AG09319 (cell line): Measurements from ENCODE around the gene WDR45.
"Not testable (repeated sequence)": the region's sequence is repeated elsewhere in the genome, so short reads cannot be mapped to it uniquely, and the experiment has no call there.

ENCODE experiments used
- DNase-seq: peaks from one replicate; pipeline ENCODE4 v3.0.0-alpha.2; 2010; ENCODE audit warnings: low read depth; ENCODE audit errors: extremely low read depth
- TF ChIP-seq, protein P1 (sequence below): IDR thresholded peaks from 2 replicates; pipeline ENCODE4 v1.5.1; 2011; ENCODE audit warnings: low read depth, mild to moderate bottlenecking, inconsistent platforms, low read length, moderate library complexity

The WDR45 gene

DNA sequence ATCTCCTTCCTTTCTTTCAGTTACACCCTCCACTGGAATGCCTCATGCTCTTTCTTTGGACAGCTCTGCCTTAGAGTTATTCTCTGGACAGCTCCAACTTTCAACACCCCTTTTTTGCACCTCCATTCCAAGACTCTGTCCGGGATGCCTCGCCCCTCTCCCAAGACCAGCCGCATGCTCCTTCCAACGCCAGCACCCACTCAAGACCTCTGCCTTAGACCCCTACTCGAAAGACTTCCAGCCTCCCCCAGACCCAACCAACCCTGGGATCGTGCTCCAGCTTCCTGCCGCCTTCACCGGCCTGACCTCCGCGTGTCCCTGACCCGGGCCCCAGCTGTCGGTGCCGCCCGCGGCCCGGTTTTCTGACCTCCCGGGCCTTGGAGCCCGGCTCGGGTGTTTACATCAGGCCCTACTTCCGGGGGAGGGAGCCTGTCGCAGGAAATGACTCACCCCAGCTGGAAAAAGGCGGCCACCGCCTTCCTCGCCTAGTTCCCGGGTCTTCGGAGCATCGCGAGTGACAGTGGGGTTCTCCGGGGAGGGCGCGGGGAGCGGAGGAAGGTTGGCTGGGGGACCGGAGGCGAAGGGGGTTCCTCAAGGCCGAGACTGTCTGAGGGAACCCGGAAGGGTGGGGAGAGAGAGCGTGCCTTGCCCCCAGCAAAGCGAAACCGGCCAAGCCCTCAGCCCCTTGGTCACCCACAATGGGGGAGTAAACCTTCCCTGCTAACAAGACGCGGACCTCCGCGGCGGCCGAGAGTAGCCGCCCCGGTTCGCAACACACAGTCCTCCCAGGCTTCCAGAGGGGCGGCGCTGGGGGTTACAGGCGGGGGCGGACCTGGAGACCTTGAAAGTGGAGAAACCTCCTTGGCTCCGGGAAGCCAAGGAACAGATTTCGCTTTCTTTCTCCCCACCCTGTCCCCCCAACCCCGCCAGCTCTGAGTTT is at the start of gene WDR45:
Gene WDR45, minus strand, starts transcription at position 399 of the 940 bp plus-strand sequence. CDS start 1,792 bp downstream, outside the sequence.
- TF ChIP-seq, protein P1, sequence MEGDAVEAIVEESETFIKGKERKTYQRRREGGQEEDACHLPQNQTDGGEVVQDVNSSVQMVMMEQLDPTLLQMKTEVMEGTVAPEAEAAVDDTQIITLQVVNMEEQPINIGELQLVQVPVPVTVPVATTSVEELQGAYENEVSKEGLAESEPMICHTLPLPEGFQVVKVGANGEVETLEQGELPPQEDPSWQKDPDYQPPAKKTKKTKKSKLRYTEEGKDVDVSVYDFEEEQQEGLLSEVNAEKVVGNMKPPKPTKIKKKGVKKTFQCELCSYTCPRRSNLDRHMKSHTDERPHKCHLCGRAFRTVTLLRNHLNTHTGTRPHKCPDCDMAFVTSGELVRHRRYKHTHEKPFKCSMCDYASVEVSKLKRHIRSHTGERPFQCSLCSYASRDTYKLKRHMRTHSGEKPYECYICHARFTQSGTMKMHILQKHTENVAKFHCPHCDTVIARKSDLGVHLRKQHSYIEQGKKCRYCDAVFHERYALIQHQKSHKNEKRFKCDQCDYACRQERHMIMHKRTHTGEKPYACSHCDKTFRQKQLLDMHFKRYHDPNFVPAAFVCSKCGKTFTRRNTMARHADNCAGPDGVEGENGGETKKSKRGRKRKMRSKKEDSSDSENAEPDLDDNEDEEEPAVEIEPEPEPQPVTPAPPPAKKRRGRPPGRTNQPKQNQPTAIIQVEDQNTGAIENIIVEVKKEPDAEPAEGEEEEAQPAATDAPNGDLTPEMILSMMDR, result no peak
- peak; percentile 48 for DNase-seq

DNA sequence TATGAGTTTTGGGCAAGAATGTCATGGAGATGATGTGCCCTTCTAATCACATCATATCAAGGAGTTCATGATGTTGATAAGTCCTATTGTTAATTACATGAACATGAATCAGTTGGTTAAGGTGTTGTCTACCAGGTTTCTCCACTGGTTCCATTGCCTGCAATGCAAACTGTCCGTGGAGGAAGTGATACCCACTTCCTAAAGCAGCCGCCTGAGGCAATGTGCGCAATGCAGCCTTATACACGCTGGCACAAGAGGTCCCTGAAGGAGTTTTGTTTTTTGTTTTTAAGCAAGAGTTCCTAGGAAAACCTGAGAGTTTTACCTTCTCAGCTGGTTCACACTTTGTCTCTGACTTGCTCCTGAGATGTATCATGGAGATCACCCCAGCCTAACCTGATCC is 49.7 kb upstream of the WDR45 start:
- TF ChIP-seq, protein P1, result no peak
- DNase-seq, result no peak

DNA sequence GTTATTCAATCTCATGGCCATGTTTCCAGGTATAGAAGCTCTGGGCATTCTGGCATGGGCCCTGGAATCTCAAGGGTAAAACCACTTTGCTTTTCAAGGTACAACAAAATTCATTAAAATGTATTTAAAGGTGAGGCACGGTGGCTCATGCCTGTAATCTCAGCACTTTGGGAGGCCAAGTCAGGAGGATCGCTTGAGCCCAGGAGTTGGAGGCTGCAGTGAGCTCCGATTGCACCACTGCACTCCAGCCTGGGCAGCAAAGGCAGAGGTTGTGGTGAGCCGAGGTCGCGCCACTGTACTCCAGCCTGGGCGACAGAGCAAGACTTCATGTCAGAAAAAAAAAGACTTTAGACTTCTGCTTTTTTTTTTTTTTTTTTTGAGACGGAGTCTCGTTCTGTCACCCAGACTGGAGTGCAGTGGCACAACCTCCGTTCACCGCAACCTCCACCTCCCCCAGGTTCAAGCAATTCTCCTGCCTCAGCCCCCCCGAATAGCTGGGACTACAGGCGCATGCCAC is 48.1 kb upstream of the WDR45 start:
- not testable (repeated sequence) for DNase-seq

DNA sequence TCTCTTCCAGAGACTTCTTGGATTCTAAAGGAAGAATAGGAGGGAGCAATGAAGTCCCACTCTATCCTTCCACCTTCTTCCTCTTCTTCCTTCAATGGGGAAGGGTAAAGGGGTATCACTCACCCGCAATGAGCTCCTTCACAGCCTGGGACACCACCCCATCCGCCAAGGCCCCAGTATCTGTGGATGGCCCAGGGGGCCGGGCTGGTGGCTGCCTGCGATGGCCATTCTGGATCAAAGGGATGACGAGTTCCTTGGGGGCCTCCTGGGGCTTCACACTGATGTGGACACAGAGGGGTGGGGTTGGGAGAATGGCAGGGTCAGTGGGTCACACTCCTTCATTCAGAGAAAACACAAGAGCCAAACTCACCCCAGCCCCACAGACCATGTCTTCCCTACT is 42.8 kb upstream of the WDR45 start:
- no peak for DNase-seq
- TF ChIP-seq, protein P1, result no peak

DNA sequence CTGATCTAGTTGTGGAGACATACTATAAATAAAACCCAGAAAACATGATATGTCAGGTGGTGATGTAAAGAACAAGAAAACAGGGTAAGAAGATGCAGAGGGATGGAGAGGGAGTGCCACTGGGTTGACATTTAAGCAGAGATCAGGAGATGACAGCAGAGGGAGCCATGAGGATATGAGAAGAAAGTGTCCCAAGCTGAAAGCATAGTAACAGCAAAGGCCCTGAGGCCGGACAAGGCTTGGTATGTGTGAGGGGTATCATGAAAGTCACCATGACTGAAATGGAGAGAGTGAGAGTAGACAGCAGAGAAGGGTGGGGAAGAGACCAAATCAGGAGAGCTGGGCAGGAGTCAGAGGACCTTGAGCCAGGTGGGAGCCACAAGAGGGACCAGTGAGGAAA is 40.4 kb upstream of the WDR45 start:
- DNase-seq, result no peak
- TF ChIP-seq, protein P1, result no peak

DNA sequence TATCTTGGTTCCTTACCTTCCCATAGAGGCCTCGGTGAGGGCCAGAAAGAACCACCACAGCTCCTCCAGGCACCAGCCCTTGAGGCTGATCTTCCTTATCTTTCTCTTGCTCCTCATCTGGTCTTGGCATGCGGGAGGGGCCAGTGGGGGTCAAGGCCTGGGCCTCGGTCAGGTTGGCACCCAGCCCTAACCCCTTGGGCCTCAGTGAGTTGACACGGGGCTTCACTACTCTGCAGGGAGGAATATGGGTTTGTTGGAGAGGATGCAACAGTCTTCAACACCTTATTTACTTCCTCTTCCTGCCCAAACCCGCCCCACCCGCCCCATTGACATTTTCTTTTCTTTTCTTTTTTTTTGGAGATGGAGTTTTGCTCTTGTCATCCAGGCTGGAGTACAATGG is 37.9 kb upstream of the WDR45 start:
- TF ChIP-seq, protein P1, result no peak
- DNase-seq, result no peak

DNA sequence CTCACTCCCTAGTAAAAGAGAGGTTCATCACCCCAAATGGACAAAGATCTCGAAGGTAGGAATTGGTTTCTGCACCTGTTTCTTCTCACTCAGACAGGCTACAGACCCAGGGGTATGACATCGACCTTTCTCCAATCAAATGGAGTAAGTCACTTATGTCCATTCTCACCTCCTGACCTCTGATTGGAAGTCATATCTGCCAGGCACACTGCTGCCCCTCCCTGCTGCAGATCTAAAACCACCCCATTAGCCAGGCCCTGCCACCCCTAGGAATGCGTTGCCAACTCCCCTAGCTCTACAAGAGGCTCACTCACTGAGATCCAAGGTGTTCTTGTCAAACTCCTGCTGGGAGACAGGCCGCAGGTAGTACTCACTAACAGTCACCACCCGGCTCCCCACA is 37.0 kb upstream of the WDR45 start:
- DNase-seq, result no peak
- TF ChIP-seq, protein P1, result no peak
